Mesenchymal stem cell (in vitro differentiated cells and primary cell): ENCODE measurements around the gene NAT10.

Experiments used
- DNase-seq: peaks from one replicate; pipeline ENCODE4 v3.0.0-alpha.2; 2013
- H2AFZ ChIP-seq: one replicate; pipeline ENCODE4 v1.6.1; 2013; ENCODE audit warnings: low read depth, mild to moderate bottlenecking, control low read depth, inconsistent platforms, low read length, moderate library complexity
- H2AK5ac ChIP-seq: 2 replicates; pipeline ENCODE4 v1.6.1; 2013; ENCODE audit warnings: low read length, moderate library complexity, mild to moderate bottlenecking, inconsistent platforms; ENCODE audit not compliant: severe bottlenecking
- H2BK120ac ChIP-seq: one replicate; pipeline ENCODE4 v1.6.1; 2013; ENCODE audit warnings: low read depth, mild to moderate bottlenecking, inconsistent platforms, low read length, moderate library complexity
- H2BK12ac ChIP-seq, 2 experiments: one replicate each; pipeline ENCODE4 v1.6.1; 2013; ENCODE audit warnings: inconsistent platforms in 2 of 2, low read length in 2 of 2, mild to moderate bottlenecking in 2 of 2, moderate library complexity in 2 of 2, control low read depth in 1 of 2
- H2BK15ac ChIP-seq: one replicate; pipeline ENCODE4 v1.6.1; 2013; ENCODE audit warnings: mild to moderate bottlenecking, low read depth, inconsistent platforms; ENCODE audit not compliant: poor library complexity, severe bottlenecking
- H2BK5ac ChIP-seq: 2 replicates; pipeline ENCODE4 v1.6.1; 2013; ENCODE audit warnings: low read depth, mild to moderate bottlenecking, low read length, control low read depth, inconsistent platforms; ENCODE audit not compliant: poor library complexity, severe bottlenecking
- H3K14ac ChIP-seq, 2 experiments: one replicate each; pipeline ENCODE4 v1.6.1; 2013; ENCODE audit warnings: inconsistent platforms in 2 of 2, low read length in 2 of 2, control low read depth in 1 of 2, mild to moderate bottlenecking in 1 of 2, moderate library complexity in 1 of 2
- H3K18ac ChIP-seq, 2 experiments: one replicate each; pipeline ENCODE4 v1.6.1; 2013; ENCODE audit warnings: inconsistent platforms in 2 of 2, low read length in 2 of 2, control low read depth in 1 of 2, low read depth in 1 of 2, mild to moderate bottlenecking in 1 of 2
- H3K23ac ChIP-seq, 2 experiments: one replicate each; pipeline ENCODE4 v1.6.1; 2013; ENCODE audit warnings: inconsistent platforms in 2 of 2, low read length in 2 of 2, mild to moderate bottlenecking in 2 of 2, moderate library complexity in 2 of 2, control low read depth in 1 of 2
- H3K27ac ChIP-seq: 2 replicates; pipeline ENCODE4 v1.5.1; 2013; ENCODE audit warnings: mild to moderate bottlenecking, moderate library complexity, low read length, control low read depth, inconsistent platforms; ENCODE audit not compliant: poor library complexity, severe bottlenecking
- H3K27me3 ChIP-seq, 2 experiments: 2 replicates each; pipeline versions ENCODE4 v1.6.1 to v1.7.0; 2013; ENCODE audit warnings: low read length in 2 of 2, mild to moderate bottlenecking in 2 of 2, moderate library complexity in 2 of 2, control low read depth in 1 of 2, inconsistent platforms in 1 of 2; ENCODE audit not compliant: control insufficient read depth in 1 of 2, insufficient read depth in 1 of 2
- H3K36me3 ChIP-seq, 2 experiments: 2 replicates each; pipeline versions ENCODE4 v1.6.1 to v1.7.0; 2013; ENCODE audit warnings: low read length in 2 of 2, control low read depth in 1 of 2, inconsistent platforms in 1 of 2, low read depth in 1 of 2, mild to moderate bottlenecking in 1 of 2; ENCODE audit not compliant: insufficient read depth in 2 of 2, control insufficient read depth in 1 of 2
- H3K4ac ChIP-seq, 2 experiments: one replicate each; pipeline ENCODE4 v1.6.1; 2013; ENCODE audit warnings: inconsistent platforms in 2 of 2, low read length in 2 of 2, mild to moderate bottlenecking in 2 of 2, moderate library complexity in 2 of 2, control low read depth in 1 of 2, low read depth in 1 of 2
- H3K4me1 ChIP-seq: 2 replicates; pipeline ENCODE4 v1.6.1; 2013; ENCODE audit warnings: low read depth, low read length, control low read depth; ENCODE audit not compliant: control insufficient read depth, insufficient read depth
- H3K4me2 ChIP-seq: 2 replicates; pipeline ENCODE4 v1.6.1; 2013; ENCODE audit warnings: low read length, mild to moderate bottlenecking, inconsistent platforms; ENCODE audit not compliant: poor library complexity, severe bottlenecking
- H3K4me3 ChIP-seq, 2 experiments: 2 replicates each; pipeline versions ENCODE4 v1.5.1 to v1.7.0; 2013; ENCODE audit warnings: low read length in 2 of 2, mild to moderate bottlenecking in 2 of 2, control low read depth in 1 of 2, low read depth in 1 of 2; ENCODE audit not compliant: insufficient read depth in 1 of 2
- H3K79me1 ChIP-seq: replicated peaks from 2 replicates; pipeline ENCODE4 v1.6.1; 2013; ENCODE audit warnings: mild to moderate bottlenecking, control low read depth, low read length, inconsistent platforms; ENCODE audit not compliant: poor library complexity, severe bottlenecking
- H3K9ac ChIP-seq: 2 replicates; pipeline ENCODE4 v1.7.0; 2013; ENCODE audit warnings: mild to moderate bottlenecking, low read length, moderate library complexity
- H3K9me3 ChIP-seq: 2 replicates; pipeline ENCODE4 v1.7.0; 2013; ENCODE audit warnings: mild to moderate bottlenecking, low read length; ENCODE audit not compliant: control insufficient read depth
- H4K8ac ChIP-seq: one replicate; pipeline ENCODE4 v1.6.1; 2013; ENCODE audit warnings: inconsistent platforms, mild to moderate bottlenecking, low read length, moderate library complexity
- H4K91ac ChIP-seq: one replicate; pipeline ENCODE4 v1.6.1; 2013; ENCODE audit warnings: mild to moderate bottlenecking, low read length, inconsistent platforms
- WGBS: methylation state at CpG from one replicate; pipeline ENCODE4 v1.1.7; 2013; ENCODE audit warnings: mixed read lengths; 5-methylcytosine and 5-hydroxymethylcytosine counted together

NAT10 gene

DNA sequence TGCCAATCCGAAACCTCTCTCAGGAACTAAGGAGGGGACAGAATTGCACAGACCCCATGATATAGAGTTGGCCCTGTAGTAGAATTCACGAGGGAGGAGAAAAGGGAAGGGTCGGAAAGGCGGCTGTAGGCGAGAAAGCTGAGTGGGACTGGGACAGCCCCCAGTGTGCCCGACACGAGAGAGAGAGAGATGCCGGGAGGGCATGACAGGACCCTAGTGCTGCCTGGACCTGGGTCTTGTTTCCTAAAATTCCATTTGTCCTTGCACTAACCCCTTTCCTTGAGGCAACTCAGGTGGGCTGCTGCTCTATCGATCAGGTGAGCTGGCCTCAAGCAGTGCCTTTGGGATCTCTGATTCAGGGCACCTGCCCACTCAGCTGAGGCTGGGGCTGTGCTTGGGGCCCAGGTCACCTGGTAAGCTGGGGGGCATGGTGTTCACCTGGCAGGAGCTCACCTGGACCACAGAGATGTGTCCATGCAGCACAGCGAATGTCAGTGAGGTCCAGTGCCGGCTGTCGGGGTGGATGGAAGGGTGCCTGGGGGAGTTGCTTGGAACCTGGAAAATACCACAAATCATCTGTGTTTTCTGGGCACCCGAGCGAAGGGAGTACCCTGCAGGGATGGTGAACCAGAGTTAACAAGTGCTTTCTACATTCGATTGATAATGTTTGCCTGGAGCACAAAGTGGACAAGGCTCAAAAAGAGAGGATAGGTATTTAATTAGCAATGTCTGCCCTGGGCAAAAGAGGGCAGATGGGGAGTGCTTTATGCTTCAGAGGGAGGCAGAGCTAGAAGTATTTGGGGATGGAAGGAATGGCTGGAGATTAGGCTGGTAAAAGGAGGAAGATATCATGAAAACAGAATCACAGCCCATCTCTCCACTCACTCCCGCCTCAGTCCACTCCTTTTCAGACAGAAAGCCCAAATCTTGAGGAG, 61.6 kb downstream of the NAT10 start:
- no peak overlapping the region for H4K91ac ChIP-seq
- no peak overlapping the region for H2BK15ac ChIP-seq
- H2BK120ac ChIP-seq: no peak overlapping the region
- WGBS: 92% methylated on average over 16 of the region's 16 CpGs
- H2AFZ ChIP-seq: no peak overlapping the region
- H3K9ac ChIP-seq: no peak overlapping the region
- no peak overlapping the region for H4K8ac ChIP-seq
- H2BK5ac ChIP-seq: no peak overlapping the region
- H3K9me3 ChIP-seq: no peaks in the 10 kb centered on the region
- no peak overlapping the region for H3K4ac ChIP-seq
- H3K14ac ChIP-seq: no peak overlapping the region
- no peak for DNase-seq
- H3K23ac ChIP-seq: no peak overlapping the region
- no peak overlapping the region for H3K4me2 ChIP-seq
- peaks cover 0 to 14% of the 10 kb centered on the region in 2 experiments for H3K27me3 ChIP-seq
- peaks cover 0 to 78% of the 10 kb centered on the region in 2 experiments for H3K36me3 ChIP-seq
- H3K4me1 ChIP-seq: peaks cover 6% of the 10 kb centered on the region
- H2BK12ac ChIP-seq: no peak overlapping the region
- no peak overlapping the region for H2AK5ac ChIP-seq
- peak overlapping the region in 1 of 2 experiments; percentile 8 for H3K4me3 ChIP-seq
- H3K18ac ChIP-seq: no peak overlapping the region
- H3K27ac ChIP-seq: no peak overlapping the region
- H3K79me1 ChIP-seq: peaks cover 6% of the 10 kb centered on the region

DNA sequence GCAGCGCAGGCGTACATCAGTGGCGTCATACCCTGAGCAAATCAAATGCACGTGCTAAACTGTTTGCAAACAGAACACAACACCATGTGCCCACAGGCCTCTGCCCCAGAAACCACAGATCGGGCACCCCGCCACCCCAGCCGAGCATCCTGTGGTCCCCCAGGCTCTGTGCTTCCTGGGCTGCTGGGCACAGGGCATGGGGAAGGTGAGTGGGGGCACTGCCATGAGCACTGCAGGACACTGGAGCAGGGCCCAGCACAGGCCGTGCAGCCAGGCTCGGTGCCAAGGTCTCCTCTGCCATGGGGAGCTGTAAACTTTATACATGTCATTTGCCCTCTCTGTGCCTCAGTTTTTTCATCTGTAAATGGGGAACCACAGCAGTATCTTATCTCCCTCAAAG, 62.5 kb downstream of the NAT10 start:
- Histone ChIP-seq H3K4me1 (no peaks in the 10 kb centered on the region), H2BK15ac (no peak overlapping the region), H2AK5ac (no peak overlapping the region), H3K23ac (no peak overlapping the region), H3K18ac (no peak overlapping the region), H3K9me3 (no peaks in the 10 kb centered on the region), H2BK120ac (no peak overlapping the region), H3K27ac (no peak overlapping the region), H2BK12ac (no peak overlapping the region), H4K8ac (no peak overlapping the region), H2AFZ (no peak overlapping the region), H3K36me3 (peaks cover 0 to 75% of the 10 kb centered on the region in 2 experiments), H3K9ac (no peak overlapping the region), H4K91ac (no peak overlapping the region), H3K79me1 (peaks cover 8% of the 10 kb centered on the region), H3K4ac (no peak overlapping the region), H3K27me3 (peaks cover 0 to 14% of the 10 kb centered on the region in 2 experiments), H3K4me2 (no peak overlapping the region), H3K14ac (no peak overlapping the region), H2BK5ac (no peak overlapping the region), H3K4me3 (no peak overlapping the region)
- 98% methylated on average over 7 of the region's 9 CpGs for WGBS
- DNase-seq: no peak

DNA sequence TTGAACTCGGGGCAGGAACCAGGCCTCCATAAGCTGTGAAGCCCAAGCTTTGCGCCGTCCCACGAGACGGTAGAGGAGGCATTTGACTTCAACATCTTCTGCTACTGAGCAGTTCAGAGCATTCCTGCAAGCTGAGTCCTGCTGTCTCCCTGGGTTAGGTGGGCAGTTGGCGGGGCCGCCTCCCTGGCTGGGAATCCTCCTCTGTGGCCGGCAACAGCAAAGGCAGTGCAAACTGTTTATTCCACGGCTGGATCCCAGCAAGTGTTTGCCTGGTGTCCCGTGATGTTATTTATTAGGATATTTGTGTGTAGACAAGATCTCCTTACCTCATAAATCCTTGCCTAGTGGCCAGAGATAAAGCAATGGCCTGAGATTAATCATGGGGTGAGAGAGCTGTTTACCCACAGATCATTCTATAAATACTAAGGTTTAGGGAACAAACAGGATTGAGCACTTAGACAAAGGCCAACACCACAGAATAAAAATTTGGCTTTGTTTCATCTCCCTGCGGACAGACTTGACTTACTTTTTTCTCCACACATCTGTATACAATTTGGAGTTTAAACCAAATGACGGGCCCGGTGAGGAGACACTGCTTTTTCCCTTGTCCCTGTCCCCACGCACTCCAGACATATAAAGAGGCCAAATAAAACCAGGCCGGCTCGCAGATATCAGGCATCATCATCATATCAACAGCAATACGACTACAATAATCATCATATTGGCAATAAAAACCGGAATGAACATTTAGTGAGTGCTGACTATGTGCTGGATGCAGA, 63.4 kb downstream of the NAT10 start:
- no peak overlapping the region for H3K14ac ChIP-seq
- peaks cover under 1% of the 10 kb centered on the region for H3K4me1 ChIP-seq
- H3K27ac ChIP-seq: no peak overlapping the region
- H2BK15ac ChIP-seq: no peak overlapping the region
- H2AK5ac ChIP-seq: no peak overlapping the region
- no peak overlapping the region for H4K91ac ChIP-seq
- no peak overlapping the region for H3K4me2 ChIP-seq
- no peak overlapping the region for H3K4me3 ChIP-seq
- no peak overlapping the region for H3K9ac ChIP-seq
- WGBS: 80% methylated on average over 17 of the region's 18 CpGs
- peaks cover 11% of the 10 kb centered on the region for H3K79me1 ChIP-seq
- no peak overlapping the region for H2BK12ac ChIP-seq
- H4K8ac ChIP-seq: no peak overlapping the region
- no peak overlapping the region for H3K4ac ChIP-seq
- no peak overlapping the region for H3K18ac ChIP-seq
- H2BK5ac ChIP-seq: no peak overlapping the region
- peak; percentile 25 for DNase-seq
- H3K9me3 ChIP-seq: no peaks in the 10 kb centered on the region
- H2AFZ ChIP-seq: no peak overlapping the region
- peaks cover 0 to 19% of the 10 kb centered on the region in 2 experiments for H3K27me3 ChIP-seq
- H2BK120ac ChIP-seq: no peak overlapping the region
- no peak overlapping the region for H3K23ac ChIP-seq
- H3K36me3 ChIP-seq: peaks cover 0 to 73% of the 10 kb centered on the region in 2 experiments

DNA sequence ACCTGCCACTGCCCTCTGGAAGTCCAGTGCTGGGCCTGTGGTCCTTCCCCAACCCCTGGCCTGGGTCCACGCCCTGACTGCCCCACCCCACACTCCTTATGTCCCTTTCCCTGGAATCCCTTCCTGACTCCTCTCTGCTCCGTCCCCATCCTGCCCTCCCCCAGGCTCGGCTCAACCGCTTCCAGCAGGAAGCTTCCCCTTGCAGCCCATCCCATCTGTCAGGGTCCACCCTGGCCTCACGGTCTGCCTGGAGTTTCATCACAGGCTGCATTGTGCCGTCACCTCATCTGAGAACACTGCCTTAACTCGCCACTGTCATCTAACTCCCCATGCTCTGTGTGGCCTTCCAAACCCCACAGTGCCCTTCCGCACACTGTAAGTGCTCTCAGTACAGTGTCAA, 64.3 kb downstream of the NAT10 start:
- DNase-seq: no peak
- Histone ChIP-seq H2BK12ac (no peak overlapping the region), H3K9me3 (no peaks in the 10 kb centered on the region), H3K18ac (no peak overlapping the region), H3K14ac (peak overlapping the region in 1 of 2 experiments; percentile 53), H3K9ac (no peak overlapping the region), H3K23ac (peak overlapping the region in 1 of 2 experiments; percentile 41), H3K4me3 (no peak overlapping the region), H2BK120ac (no peak overlapping the region), H4K8ac (no peak overlapping the region), H2BK15ac (no peak overlapping the region), H3K27me3 (peaks cover 0 to 19% of the 10 kb centered on the region in 2 experiments), H3K27ac (no peak overlapping the region), H3K4me1 (peaks cover 4% of the 10 kb centered on the region), H3K36me3 (peaks cover 0 to 65% of the 10 kb centered on the region in 2 experiments), H3K79me1 (peaks cover 9% of the 10 kb centered on the region), H2AK5ac (no peak overlapping the region), H3K4ac (no peak overlapping the region), H2BK5ac (no peak overlapping the region), H4K91ac (no peak overlapping the region), H3K4me2 (no peak overlapping the region), H2AFZ (no peak overlapping the region)
- 76% methylated on average over 8 of the region's 8 CpGs for WGBS
